H9 (cell line): ENCODE measurements around the gene IL1RN. TPM values are rescaled to one million over a fixed set of nuclear protein-coding genes. Genes with fewer than 3 reads are reported as not detected.

Experiments used
- DNase-seq: peaks from one replicate; pipeline ENCODE4 v3.0.0-alpha.2; 2017
- H2AFZ ChIP-seq: one replicate; pipeline ENCODE4 v1.6.1; 2013; ENCODE audit warnings: mild to moderate bottlenecking, low read length, control low read depth, moderate library complexity
- H2AK5ac ChIP-seq: 2 replicates; pipeline ENCODE4 v1.6.1; 2013; ENCODE audit warnings: low read length, control low read depth, mixed read lengths; ENCODE audit not compliant: insufficient read length
- H2BK120ac ChIP-seq: one replicate; pipeline ENCODE4 v1.6.1; 2013; ENCODE audit warnings: low read depth, mild to moderate bottlenecking, low read length, control low read depth, inconsistent platforms; ENCODE audit not compliant: poor library complexity, severe bottlenecking
- H2BK12ac ChIP-seq: 2 replicates; pipeline ENCODE4 v1.6.1; 2013; ENCODE audit warnings: low read length, control low read depth, mixed read lengths, low read depth; ENCODE audit not compliant: insufficient read length
- H2BK15ac ChIP-seq: 2 replicates; pipeline ENCODE4 v1.6.1; 2013; ENCODE audit warnings: low read depth, low read length, control low read depth
- H2BK20ac ChIP-seq: one replicate; pipeline ENCODE4 v1.6.1; 2013; ENCODE audit warnings: low read depth, mild to moderate bottlenecking, low read length, control low read depth, inconsistent platforms; ENCODE audit not compliant: poor library complexity, severe bottlenecking
- H2BK5ac ChIP-seq: 2 replicates; pipeline ENCODE4 v1.6.1; 2013; ENCODE audit warnings: low read length, control low read depth, mixed read lengths; ENCODE audit not compliant: insufficient read length
- H3K14ac ChIP-seq: 2 replicates; pipeline ENCODE4 v1.6.1; 2013; ENCODE audit warnings: low read length, control low read depth; ENCODE audit not compliant: insufficient read depth
- H3K18ac ChIP-seq: 2 replicates; pipeline ENCODE4 v1.6.1; 2013; ENCODE audit warnings: low read depth, mild to moderate bottlenecking, mixed read lengths, low read length, control low read depth; ENCODE audit not compliant: insufficient read length
- H3K23ac ChIP-seq: 2 replicates; pipeline ENCODE4 v1.6.1; 2013; ENCODE audit warnings: low read length, control low read depth, mixed read lengths, low read depth; ENCODE audit not compliant: insufficient read length
- H3K23me2 ChIP-seq: 2 replicates; pipeline ENCODE4 v1.6.1; 2013; ENCODE audit warnings: low read depth, mild to moderate bottlenecking, mixed read lengths, low read length, control low read depth; ENCODE audit not compliant: insufficient read length, poor library complexity, severe bottlenecking
- H3K27ac ChIP-seq: 2 replicates; pipeline ENCODE4 v1.5.1; 2013; ENCODE audit warnings: low read length, control low read depth, mixed read lengths, low read depth; ENCODE audit not compliant: insufficient read length
- H3K27me3 ChIP-seq: 2 replicates; pipeline ENCODE4 v1.6.1; 2013; ENCODE audit warnings: low read length, control low read depth, inconsistent platforms; ENCODE audit not compliant: insufficient read depth
- H3K4ac ChIP-seq: 2 replicates; pipeline ENCODE4 v1.6.1; 2013; ENCODE audit warnings: low read depth, mild to moderate bottlenecking, control low read depth, inconsistent platforms, low read length, moderate library complexity
- H3K4me1 ChIP-seq: 2 replicates; pipeline ENCODE4 v1.6.1; 2013; ENCODE audit warnings: low read length, control low read depth, inconsistent platforms; ENCODE audit not compliant: insufficient read depth
- H3K4me2 ChIP-seq: 2 replicates; pipeline ENCODE4 v1.6.1; 2013; ENCODE audit warnings: low read length, control low read depth, mixed read lengths; ENCODE audit not compliant: insufficient read length, insufficient read depth
- H3K56ac ChIP-seq: 2 replicates; pipeline ENCODE4 v1.6.1; 2013; ENCODE audit warnings: low read depth, mild to moderate bottlenecking, mixed read lengths, low read length, control low read depth; ENCODE audit not compliant: insufficient read length
- H3K79me1 ChIP-seq: 2 replicates; pipeline ENCODE4 v1.6.1; 2013; ENCODE audit warnings: low read depth, mild to moderate bottlenecking, moderate library complexity, low read length, control low read depth, inconsistent platforms; ENCODE audit not compliant: insufficient read depth, poor library complexity, severe bottlenecking
- H3K79me2 ChIP-seq: 2 replicates; pipeline ENCODE4 v1.6.1; 2013; ENCODE audit warnings: low read length, control low read depth, inconsistent platforms; ENCODE audit not compliant: insufficient read depth
- H3K9ac ChIP-seq: 2 replicates; pipeline ENCODE4 v1.6.1; 2013; ENCODE audit warnings: low read length, control low read depth, mixed read lengths; ENCODE audit not compliant: insufficient read length; ENCODE audit errors: extremely low read depth
- H3K9me3 ChIP-seq: one replicate; pipeline ENCODE4 v1.6.1; 2013; ENCODE audit warnings: low read depth, low read length, inconsistent platforms; ENCODE audit not compliant: control insufficient read depth
- H3T11ph ChIP-seq: one replicate; pipeline ENCODE4 v1.6.1; 2013; ENCODE audit warnings: mild to moderate bottlenecking, low read length, control low read depth, inconsistent platforms
- H4K20me1 ChIP-seq: one replicate; pipeline ENCODE4 v1.6.1; 2013; ENCODE audit not compliant: control insufficient read depth, insufficient read length, insufficient read depth
- H4K5ac ChIP-seq: 2 replicates; pipeline ENCODE4 v1.6.1; 2013; ENCODE audit warnings: low read depth, mild to moderate bottlenecking, mixed read lengths, low read length, control low read depth; ENCODE audit not compliant: insufficient read length
- H4K8ac ChIP-seq: replicated peaks from 2 replicates; pipeline ENCODE4 v1.6.1; 2013; ENCODE audit warnings: low read length, control low read depth, mixed read lengths, low read depth; ENCODE audit not compliant: insufficient read length
- H4K91ac ChIP-seq: 2 replicates; pipeline ENCODE4 v1.6.1; 2013; ENCODE audit warnings: low read depth, mild to moderate bottlenecking, moderate library complexity, mixed read lengths, low read length, control low read depth; ENCODE audit not compliant: insufficient read length
- H3K27ac Mint-ChIP-seq, 3 experiments: 2 replicates in 2 of 3; 3 replicates in 1 of 3; pipeline ENCODE4 v1.8.0; 2020 to 2021; ENCODE audit warnings: mixed read lengths in 3 of 3, mild to moderate bottlenecking in 1 of 3, moderate library complexity in 1 of 3
- H3K27me3 Mint-ChIP-seq: 2 replicates; pipeline ENCODE4 v1.8.0; 2021; ENCODE audit warnings: low read depth, mild to moderate bottlenecking, moderate library complexity, mixed read lengths
- H3K36me3 Mint-ChIP-seq, 3 experiments: 2 replicates in 2 of 3; 3 replicates in 1 of 3; pipeline ENCODE4 v1.8.0; 2020 to 2021; ENCODE audit warnings: low read depth in 3 of 3, mixed read lengths in 3 of 3; ENCODE audit not compliant: insufficient read depth in 1 of 3
- H3K4me1 Mint-ChIP-seq, 2 experiments: 2 replicates each; pipeline ENCODE4 v1.8.0; 2020; ENCODE audit warnings: mixed read lengths in 2 of 2
- H3K4me3 Mint-ChIP-seq, 2 experiments: 2 replicates in 1 of 2; 3 replicates in 1 of 2; pipeline ENCODE4 v1.8.0; 2020 to 2021; ENCODE audit warnings: mild to moderate bottlenecking in 2 of 2, mixed read lengths in 2 of 2, moderate library complexity in 1 of 2
- H3K9me3 Mint-ChIP-seq, 2 experiments: 2 replicates in 1 of 2; 3 replicates in 1 of 2; pipeline ENCODE4 v1.8.0; 2020; ENCODE audit warnings: mild to moderate bottlenecking in 2 of 2, mixed read lengths in 2 of 2, moderate library complexity in 1 of 2
- WGBS: extraction: QIAGEN DNeasy Blood & Tissue Kit; methylation state at CpG from one replicate; pipeline ENCODE4 v1.1.7; 2013; ENCODE audit warnings: missing lambda C conversion rate, low lambda C conversion rate, mixed read lengths; ENCODE audit not compliant: insufficient read length; ENCODE audit errors: extremely low coverage; 5-methylcytosine and 5-hydroxymethylcytosine counted together
- total RNA-seq: library from RNA; stranded (reverse); gene quantifications from 2 replicates; pipeline ENCODE4 v1.2.1, GENCODE V29; 2021
- TF ChIP-seq, protein P1 (sequence below): fragments of 200-600 bp; sonication (generic); conservative IDR thresholded peaks from 3 replicates; pipeline ENCODE4 v1.8.0; 2021; ENCODE audit warnings: antibody characterized with exemption, mild to moderate bottlenecking

The IL1RN gene
- total RNA-seq, 1 experiment from 2014 or later = not detected

DNA sequence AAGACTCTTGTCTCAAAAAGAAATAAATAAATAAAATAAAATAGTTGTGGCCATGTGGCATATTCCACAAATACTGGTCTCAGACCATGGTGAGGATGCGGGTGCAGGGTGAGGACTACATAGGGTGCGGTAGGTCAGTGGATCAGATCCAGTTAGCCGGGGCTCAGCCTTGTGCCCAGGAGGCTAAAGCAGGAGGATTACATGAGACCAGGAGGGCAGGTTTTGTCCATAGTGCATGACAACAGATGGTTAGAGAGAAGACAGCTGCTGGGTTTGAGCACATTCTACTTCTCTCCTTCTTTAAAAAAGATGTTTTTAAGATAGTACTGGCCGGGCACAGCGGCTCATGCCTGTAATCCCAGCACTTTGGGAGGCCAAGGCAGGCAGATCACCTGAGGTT is 33.6 kb downstream of the IL1RN start:
- no peak overlapping the region for H4K8ac ChIP-seq
- no peaks in the 10 kb centered on the region for H3K9me3 ChIP-seq
- H3K9me3 Mint-ChIP-seq = no peaks in the 10 kb centered on the region
- no peak overlapping the region for H2BK15ac ChIP-seq
- no peak overlapping the region for H2BK12ac ChIP-seq
- H3K79me1 ChIP-seq = no peaks in the 10 kb centered on the region
- WGBS = no CpG with 5 or more reads among the region's 5 CpGs
- H3K56ac ChIP-seq = no peak overlapping the region
- H3K4me2 ChIP-seq = no peak overlapping the region
- H3K4me1 Mint-ChIP-seq = peaks cover 25 to 27% of the 10 kb centered on the region in 2 experiments
- peaks cover 5% of the 10 kb centered on the region; the same call in 1 of the 2 replicates for H3K27me3 ChIP-seq
- H3K4me1 ChIP-seq = no peaks in the 10 kb centered on the region
- no peak overlapping the region for H3T11ph ChIP-seq
- H3K4me3 Mint-ChIP-seq = no peak overlapping the region
- H2AFZ ChIP-seq = no peak overlapping the region
- H3K27me3 Mint-ChIP-seq = peaks cover 30% of the 10 kb centered on the region
- H4K91ac ChIP-seq = no peak overlapping the region
- no peak overlapping the region for H3K4ac ChIP-seq
- H2BK120ac ChIP-seq = no peak overlapping the region
- no peaks in the 10 kb centered on the region for H3K23me2 ChIP-seq
- H4K20me1 ChIP-seq = no peaks in the 10 kb centered on the region
- H2BK20ac ChIP-seq = no peak overlapping the region
- no peak for DNase-seq
- no peak overlapping the region for H3K18ac ChIP-seq
- H4K5ac ChIP-seq = no peak overlapping the region
- H2BK5ac ChIP-seq = no peak overlapping the region
- H3K36me3 Mint-ChIP-seq = no peaks in the 10 kb centered on the region
- no peak overlapping the region for H3K27ac Mint-ChIP-seq
- TF ChIP-seq, protein P1, sequence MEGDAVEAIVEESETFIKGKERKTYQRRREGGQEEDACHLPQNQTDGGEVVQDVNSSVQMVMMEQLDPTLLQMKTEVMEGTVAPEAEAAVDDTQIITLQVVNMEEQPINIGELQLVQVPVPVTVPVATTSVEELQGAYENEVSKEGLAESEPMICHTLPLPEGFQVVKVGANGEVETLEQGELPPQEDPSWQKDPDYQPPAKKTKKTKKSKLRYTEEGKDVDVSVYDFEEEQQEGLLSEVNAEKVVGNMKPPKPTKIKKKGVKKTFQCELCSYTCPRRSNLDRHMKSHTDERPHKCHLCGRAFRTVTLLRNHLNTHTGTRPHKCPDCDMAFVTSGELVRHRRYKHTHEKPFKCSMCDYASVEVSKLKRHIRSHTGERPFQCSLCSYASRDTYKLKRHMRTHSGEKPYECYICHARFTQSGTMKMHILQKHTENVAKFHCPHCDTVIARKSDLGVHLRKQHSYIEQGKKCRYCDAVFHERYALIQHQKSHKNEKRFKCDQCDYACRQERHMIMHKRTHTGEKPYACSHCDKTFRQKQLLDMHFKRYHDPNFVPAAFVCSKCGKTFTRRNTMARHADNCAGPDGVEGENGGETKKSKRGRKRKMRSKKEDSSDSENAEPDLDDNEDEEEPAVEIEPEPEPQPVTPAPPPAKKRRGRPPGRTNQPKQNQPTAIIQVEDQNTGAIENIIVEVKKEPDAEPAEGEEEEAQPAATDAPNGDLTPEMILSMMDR = no peak
- H3K9ac ChIP-seq = no peak overlapping the region
- H3K23ac ChIP-seq = no peak overlapping the region
- H2AK5ac ChIP-seq = no peak overlapping the region
- no peak overlapping the region for H3K14ac ChIP-seq
- H3K79me2 ChIP-seq = no peaks in the 10 kb centered on the region
- no peak overlapping the region for H3K27ac ChIP-seq
